ENCODE results near the gene FNDC3B. TPM values are rescaled to one million over a fixed set of nuclear protein-coding genes. Genes with fewer than 3 reads are reported as not detected.

FNDC3B gene
- total RNA-seq, 1 donor: 139 TPM

DNA sequence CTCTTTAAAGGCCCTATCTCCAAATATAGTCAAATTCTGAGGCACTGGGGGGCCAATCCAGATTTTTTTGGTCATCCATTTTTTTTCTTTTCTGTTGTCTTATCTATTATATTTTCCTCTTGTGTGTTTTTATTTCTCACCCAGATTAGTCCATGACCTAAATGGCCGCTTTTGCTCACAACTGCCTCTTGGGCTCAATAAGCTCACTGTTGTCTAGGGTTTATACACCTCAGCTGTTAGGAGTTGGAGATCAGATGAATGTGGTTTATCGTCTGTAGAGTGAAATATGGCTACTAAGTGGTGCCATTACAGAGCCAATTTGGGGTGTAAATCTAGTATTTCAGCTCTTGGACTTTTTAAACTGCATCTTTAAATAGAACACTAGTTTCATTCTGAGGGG lies 235.5 kb downstream of the FNDC3B start:
- no peak overlapping the region for H3K4me3 ChIP-seq (ENCODE audit: low read depth, low read length)
- DNase-seq (ENCODE audit: low read depth): no peak
- TF ChIP-seq, protein P1, sequence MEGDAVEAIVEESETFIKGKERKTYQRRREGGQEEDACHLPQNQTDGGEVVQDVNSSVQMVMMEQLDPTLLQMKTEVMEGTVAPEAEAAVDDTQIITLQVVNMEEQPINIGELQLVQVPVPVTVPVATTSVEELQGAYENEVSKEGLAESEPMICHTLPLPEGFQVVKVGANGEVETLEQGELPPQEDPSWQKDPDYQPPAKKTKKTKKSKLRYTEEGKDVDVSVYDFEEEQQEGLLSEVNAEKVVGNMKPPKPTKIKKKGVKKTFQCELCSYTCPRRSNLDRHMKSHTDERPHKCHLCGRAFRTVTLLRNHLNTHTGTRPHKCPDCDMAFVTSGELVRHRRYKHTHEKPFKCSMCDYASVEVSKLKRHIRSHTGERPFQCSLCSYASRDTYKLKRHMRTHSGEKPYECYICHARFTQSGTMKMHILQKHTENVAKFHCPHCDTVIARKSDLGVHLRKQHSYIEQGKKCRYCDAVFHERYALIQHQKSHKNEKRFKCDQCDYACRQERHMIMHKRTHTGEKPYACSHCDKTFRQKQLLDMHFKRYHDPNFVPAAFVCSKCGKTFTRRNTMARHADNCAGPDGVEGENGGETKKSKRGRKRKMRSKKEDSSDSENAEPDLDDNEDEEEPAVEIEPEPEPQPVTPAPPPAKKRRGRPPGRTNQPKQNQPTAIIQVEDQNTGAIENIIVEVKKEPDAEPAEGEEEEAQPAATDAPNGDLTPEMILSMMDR (IDR thresholded peaks at IDR 0.05; ENCODE audit: insufficient read depth, low read length): no peak

DNA sequence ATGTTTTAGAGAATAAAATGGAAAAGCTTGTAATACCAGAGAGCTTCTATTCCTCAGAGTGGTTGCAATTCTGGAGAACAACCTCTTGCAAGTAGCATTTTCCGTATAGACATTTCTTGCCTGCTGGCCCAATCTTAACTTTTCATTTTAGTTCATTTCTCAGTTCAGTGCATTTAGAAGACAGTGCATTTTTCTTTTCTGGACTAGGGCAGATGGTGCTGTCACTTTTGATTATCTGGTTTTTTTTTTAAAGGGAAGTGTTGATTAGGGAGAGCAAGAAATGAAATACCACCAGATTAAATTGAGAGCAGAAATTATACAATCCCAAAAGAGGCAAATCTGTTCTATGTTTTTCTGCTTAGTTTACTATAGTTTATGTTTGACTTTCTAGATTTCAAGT lies 236.2 kb downstream of the FNDC3B start:
- no peak for DNase-seq (ENCODE audit: low read depth)
- no peak overlapping the region for H3K4me3 ChIP-seq (ENCODE audit: low read depth, low read length)
- TF ChIP-seq, protein P1 (IDR thresholded peaks at IDR 0.05; ENCODE audit: insufficient read depth, low read length): no peak

DNA sequence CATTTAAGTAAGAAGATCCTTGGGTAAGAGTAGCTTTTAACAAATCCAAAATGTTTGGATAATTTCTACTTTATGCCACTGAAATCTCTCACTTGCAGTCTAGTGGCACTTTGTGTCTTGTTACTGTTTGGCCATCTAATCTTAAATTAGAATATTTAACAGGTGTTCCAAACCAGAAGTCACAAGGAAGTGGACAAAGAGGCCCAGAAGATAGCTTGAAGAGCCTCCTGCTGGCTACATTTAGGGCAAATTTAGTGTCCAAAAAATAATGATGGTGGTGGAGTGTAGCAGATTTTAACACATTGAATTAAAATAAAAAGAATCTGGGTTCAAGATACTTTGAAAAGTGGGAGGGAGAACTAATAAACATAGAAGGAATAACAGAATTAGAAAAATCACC lies 236.7 kb downstream of the FNDC3B start:
- TF ChIP-seq, protein P1 (IDR thresholded peaks at IDR 0.05; ENCODE audit: insufficient read depth, low read length): no peak
- no peak for DNase-seq (ENCODE audit: low read depth)
- H3K4me3 ChIP-seq (ENCODE audit: low read depth, low read length): no peak overlapping the region

DNA sequence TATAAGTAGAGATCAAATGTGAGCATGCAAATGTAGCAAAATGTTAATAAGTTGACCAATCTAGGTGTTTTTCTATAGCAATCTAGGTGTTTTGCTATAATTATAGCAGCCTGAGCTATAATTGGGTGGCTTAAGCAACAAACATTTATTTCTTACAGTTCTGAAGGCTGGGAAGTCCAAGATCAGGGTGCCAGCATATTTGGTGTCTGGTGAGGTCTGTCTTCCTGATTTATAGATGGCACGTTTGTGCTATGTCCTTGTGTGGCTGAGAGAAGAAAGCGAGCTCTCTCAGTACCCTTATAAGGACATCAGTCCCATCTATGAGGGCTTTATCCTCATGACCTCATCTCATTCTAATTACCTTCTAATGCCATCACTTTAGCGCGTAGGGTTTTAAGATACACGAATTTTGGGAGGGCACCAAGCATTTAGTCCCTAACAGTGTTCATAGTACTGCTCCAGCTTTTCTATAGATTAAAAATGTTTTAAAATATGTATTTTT lies 237.8 kb downstream of the FNDC3B start:
- TF ChIP-seq, protein P1 (IDR thresholded peaks at IDR 0.05; ENCODE audit: insufficient read depth, low read length): no peak
- DNase-seq (ENCODE audit: low read depth): no peak

DNA sequence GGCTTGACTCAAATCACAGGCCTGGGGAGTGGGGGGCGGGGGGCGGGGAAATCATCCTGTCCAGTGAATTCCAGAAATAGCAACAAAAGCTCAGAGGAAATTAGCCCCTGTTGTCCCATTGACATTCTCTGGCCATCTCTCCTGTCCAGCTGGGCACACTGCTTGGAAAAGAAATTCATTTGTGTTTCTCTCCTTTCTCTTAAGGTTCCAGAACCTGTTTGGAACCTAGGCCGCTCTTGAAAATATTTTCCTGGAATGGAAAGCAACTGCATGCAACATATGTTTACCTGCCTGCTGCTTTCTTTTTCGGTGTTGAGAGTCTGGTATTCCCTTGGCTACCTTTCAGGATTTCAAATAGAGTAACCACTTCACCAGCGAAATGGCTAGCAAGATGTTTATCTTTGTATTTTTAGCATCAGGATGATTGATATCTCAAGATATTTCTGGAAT lies 239.8 kb downstream of the FNDC3B start:
- peak; percentile 41 for DNase-seq (ENCODE audit: low read depth)
- H3K4me3 ChIP-seq (ENCODE audit: low read depth, low read length): no peak overlapping the region
- TF ChIP-seq, protein P1 (IDR thresholded peaks at IDR 0.05; ENCODE audit: insufficient read depth, low read length): no peak

More for the DNA sequence above, 237.8 kb downstream of the FNDC3B start:
- H3K4me3 ChIP-seq (ENCODE audit: low read depth, low read length): no peak overlapping the region

DNA sequence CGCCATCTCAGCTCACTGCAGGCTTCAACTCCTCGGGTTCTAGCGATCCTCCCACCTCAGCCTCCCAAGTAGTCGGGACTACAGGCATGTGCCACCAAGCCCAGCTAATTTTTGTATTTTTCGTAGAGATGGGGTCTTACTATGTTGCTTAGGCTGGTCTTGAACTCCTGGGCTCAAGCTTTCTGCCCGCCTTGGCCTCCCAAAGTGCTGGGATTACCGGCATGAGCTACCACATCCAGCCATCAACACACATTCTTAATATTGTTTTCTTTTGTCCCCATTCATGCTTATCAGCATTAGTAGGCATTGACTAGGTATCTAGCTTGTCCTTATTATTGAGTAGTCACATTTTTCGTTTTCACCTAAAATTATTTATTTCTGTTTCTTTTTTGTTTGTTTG lies 240.6 kb downstream of the FNDC3B start:
- TF ChIP-seq, protein P1 (IDR thresholded peaks at IDR 0.05; ENCODE audit: insufficient read depth, low read length): no peak
- DNase-seq (ENCODE audit: low read depth): no peak
- no peak overlapping the region for H3K4me3 ChIP-seq (ENCODE audit: low read depth, low read length)

Data from fibroblast of the aortic adventitia (primary cell).